Coronary artery (tissue), 2 donors: ENCODE measurements around the gene SINHCAF.

ENCODE experiments used
- DNase-seq: peaks from one replicate; pipeline ENCODE4 v3.0.0-alpha.2; 2017; ENCODE audit warnings: low spot score
- H3K27ac ChIP-seq, 2 donors: fragments of 200-600 bp; sonication (generic); one replicate each; pipeline ENCODE4 v1.5.1; 2016 to 2019
- H3K4me3 ChIP-seq: fragments of 200-600 bp; sonication (generic); 2 replicates; pipeline ENCODE4 v1.5.1; 2016; ENCODE audit warnings: mild to moderate bottlenecking, moderate library complexity
- TF ChIP-seq, protein P1 (sequence below): fragments of 200-600 bp; sonication (generic); IDR thresholded peaks from one replicate; pipeline ENCODE4 v1.5.1; 2019; ENCODE audit warnings: antibody characterized with exemption

Gene SINHCAF

DNA sequence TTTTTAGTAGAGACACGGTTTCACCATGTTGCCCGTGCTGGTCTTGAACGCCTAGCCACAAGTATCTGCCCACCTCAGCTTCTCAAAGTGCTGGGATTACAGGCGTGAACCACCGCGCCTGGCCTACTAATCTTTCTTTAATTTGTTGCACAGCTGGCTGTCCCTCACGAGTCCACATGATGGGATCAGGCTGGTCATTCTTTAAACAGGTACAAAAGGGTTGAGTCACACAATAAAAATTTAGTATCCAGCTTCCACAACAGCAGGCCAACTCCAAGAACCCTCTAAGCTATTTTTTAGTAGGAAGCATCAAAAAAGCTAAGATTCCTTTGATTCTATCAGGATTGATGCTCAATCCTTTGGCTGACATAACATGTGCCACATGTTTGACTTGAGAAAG is 17.8 kb downstream of the SINHCAF start:
- TF ChIP-seq, protein P1, sequence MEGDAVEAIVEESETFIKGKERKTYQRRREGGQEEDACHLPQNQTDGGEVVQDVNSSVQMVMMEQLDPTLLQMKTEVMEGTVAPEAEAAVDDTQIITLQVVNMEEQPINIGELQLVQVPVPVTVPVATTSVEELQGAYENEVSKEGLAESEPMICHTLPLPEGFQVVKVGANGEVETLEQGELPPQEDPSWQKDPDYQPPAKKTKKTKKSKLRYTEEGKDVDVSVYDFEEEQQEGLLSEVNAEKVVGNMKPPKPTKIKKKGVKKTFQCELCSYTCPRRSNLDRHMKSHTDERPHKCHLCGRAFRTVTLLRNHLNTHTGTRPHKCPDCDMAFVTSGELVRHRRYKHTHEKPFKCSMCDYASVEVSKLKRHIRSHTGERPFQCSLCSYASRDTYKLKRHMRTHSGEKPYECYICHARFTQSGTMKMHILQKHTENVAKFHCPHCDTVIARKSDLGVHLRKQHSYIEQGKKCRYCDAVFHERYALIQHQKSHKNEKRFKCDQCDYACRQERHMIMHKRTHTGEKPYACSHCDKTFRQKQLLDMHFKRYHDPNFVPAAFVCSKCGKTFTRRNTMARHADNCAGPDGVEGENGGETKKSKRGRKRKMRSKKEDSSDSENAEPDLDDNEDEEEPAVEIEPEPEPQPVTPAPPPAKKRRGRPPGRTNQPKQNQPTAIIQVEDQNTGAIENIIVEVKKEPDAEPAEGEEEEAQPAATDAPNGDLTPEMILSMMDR: no peak
- Histone ChIP-seq H3K4me3 (no peak overlapping the region), H3K27ac (no peak overlapping the region)
- no peak for DNase-seq

DNA sequence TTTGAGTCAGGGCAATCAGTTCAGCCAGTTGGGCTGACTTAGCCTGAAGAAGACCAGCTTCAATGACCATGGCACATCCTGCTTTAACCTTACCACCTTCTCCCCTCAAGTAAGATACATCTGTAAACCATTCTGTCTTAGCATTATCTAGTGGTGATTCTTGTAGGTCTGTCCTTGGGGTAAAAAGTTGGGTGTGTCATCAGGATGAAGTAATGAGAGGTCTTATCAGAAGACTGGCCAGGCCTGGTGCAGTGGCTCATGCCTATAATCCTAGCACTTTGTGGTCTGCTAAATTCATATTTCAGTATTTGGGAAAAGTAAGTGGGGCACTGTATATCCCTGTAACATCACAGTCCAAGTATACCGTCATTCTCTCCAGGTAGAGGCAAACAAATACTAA is 19.1 kb downstream of the SINHCAF start:
- no peak overlapping the region for H3K4me3 ChIP-seq
- H3K27ac ChIP-seq: no peak overlapping the region
- TF ChIP-seq, protein P1: no peak
- DNase-seq: no peak

DNA sequence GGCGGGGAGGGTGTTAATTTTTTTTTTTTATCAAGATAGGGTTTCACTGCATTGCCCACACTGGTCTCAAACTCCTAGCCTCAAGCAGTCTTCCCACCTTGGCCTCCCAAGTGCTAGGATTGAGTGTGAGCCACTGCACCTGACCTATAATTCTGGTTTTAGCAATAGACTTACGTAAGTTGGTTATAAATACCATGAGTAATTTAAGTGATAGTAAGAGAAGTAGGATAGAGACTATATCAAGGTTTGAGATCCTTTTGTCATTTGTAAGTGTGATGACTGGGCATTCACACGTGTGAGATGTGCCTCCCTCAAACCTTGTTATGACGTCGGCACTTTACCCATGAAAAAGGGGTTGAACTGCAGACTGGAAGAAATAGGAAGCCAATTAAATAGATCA is 22.5 kb downstream of the SINHCAF start:
- Histone ChIP-seq H3K27ac (no peak overlapping the region), H3K4me3 (no peak overlapping the region)
- no peak for DNase-seq
- TF ChIP-seq, protein P1: no peak

DNA sequence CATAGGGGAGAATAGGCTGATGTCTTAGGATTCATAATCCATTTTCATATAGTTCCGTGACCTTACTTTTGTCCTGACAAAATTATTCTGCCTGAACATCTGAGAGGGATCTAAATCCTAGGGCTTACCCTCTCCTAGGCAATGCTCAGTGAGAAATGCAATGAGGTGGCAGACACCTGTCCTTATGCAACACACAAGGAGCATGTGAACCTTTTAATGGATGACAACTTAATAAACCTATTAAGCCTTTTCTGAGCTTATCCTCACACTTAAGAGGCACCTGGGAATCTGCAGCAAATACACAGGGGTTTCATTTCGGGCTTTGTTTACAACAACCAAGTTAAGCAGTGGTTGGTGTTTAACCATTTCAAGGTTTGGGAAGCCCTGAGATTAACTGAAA is 24.6 kb downstream of the SINHCAF start:
- Histone ChIP-seq H3K4me3 (no peak overlapping the region), H3K27ac (no peak overlapping the region)
- DNase-seq: no peak
- TF ChIP-seq, protein P1: no peak

DNA sequence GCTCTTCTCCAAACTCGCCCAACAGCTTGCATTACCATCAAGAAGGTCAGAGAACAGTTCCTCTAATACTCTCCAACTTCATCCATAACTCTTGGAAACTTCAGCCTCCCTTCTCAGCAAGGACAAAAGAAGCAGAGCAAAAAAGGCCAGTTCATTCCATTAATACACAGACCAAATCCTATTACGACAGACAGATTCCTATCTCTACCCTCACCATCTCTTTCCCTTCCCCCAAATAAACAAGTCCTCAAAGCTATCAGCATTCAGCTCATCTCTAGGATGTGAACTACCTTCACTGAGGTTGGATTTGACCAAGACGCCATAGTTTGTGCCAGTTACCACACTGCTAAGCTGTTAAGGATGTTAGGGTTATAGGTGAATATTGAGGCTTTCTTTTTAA is 25.2 kb downstream of the SINHCAF start:
- TF ChIP-seq, protein P1: no peak
- no peak for DNase-seq
- H3K27ac ChIP-seq: no peak overlapping the region
- H3K4me3 ChIP-seq: no peak overlapping the region

DNA sequence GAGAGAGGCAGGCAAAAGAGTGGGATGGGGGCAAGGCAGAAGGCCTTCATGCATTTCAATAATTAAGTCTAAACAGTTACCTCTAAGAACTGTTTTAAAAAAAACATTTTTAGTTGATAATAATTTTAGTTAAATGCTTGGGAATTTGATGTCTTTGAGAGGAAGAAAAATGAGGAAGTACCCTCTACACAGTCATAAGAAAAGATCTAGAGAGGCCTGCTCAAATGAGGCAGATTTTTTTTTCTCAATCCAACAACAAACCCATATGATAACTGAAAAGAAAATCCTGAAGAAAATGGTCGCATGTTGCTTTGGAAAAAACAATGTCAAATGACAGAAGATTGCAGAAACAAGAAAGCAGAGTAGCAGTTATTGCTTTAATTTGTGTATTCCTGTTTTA is 25.6 kb downstream of the SINHCAF start:
- DNase-seq: no peak
- no peak overlapping the region for H3K27ac ChIP-seq
- H3K4me3 ChIP-seq: no peak overlapping the region
- TF ChIP-seq, protein P1: no peak

DNA sequence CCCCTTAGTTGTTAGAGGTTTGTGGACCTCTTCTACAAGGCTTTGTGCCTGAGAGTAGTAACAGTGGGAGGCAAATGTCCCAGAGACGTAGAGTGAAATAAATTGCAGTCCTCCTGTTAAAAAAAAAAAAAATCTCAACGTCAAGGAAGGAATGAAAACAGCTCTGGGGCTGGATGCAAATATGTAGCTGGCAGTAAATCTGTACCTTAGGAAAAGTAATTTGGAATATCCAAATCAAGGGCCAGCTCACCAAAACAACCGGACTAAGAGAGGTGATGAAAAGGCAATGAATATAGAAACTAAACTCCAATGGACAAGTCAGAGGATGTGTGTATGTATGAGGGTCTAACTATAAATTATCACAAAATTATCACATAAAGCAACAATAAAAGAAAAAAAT is 27.0 kb downstream of the SINHCAF start:
- DNase-seq: no peak
- TF ChIP-seq, protein P1: no peak
- H3K4me3 ChIP-seq: no peak overlapping the region
- no peak overlapping the region for H3K27ac ChIP-seq
